Fibroblast of lung (primary cell): ENCODE data around the gene LY6G6F. TPM values are rescaled to one million over a fixed set of nuclear protein-coding genes. Genes with fewer than 3 reads are reported as not detected.

Experiments
- DNase-seq, 2 donors: peaks; one replicate each; pipeline versions ENCODE4 v3.0.0 to v3.0.0-alpha.2; 2010; ENCODE audit warnings: low read depth in 2 of 2
- H2AFZ ChIP-seq: 2 replicates; pipeline ENCODE4 v1.5.1; 2012; ENCODE audit warnings: low read length, control low read depth, inconsistent platforms
- H3K27ac ChIP-seq: 2 replicates; pipeline ENCODE4 v1.5.1; 2011; ENCODE audit warnings: low read length, control low read depth; ENCODE audit not compliant: insufficient read depth
- H3K27me3 ChIP-seq: 2 replicates; pipeline ENCODE4 v1.5.1; 2011; ENCODE audit warnings: mild to moderate bottlenecking, low read length; ENCODE audit not compliant: control insufficient read depth, insufficient read depth
- H3K36me3 ChIP-seq: 2 replicates; pipeline ENCODE4 v1.5.1; 2011; ENCODE audit warnings: low read length; ENCODE audit not compliant: control insufficient read depth, insufficient read depth
- H3K4me1 ChIP-seq: 2 replicates; pipeline ENCODE4 v1.5.1; 2011; ENCODE audit warnings: low read length; ENCODE audit not compliant: control insufficient read depth, insufficient read depth; ENCODE audit errors: extremely low read depth
- H3K4me2 ChIP-seq: 2 replicates; pipeline ENCODE4 v1.5.1; 2011; ENCODE audit warnings: low read length, control low read depth; ENCODE audit not compliant: insufficient read depth; ENCODE audit errors: extremely low read depth
- H3K4me3 ChIP-seq, 4 experiments: fragments of 200-600 bp in 1 of 4; sonication (generic) in 1 of 4; replicated peaks in 1 of 4; 2 replicates each; pipeline ENCODE4 v1.5.1; 2011 to 2016; ENCODE audit warnings: low read length in 4 of 4, low read depth in 3 of 4, mild to moderate bottlenecking in 3 of 4, control low read depth in 2 of 4, inconsistent platforms in 1 of 4, mixed read lengths in 1 of 4; ENCODE audit not compliant: insufficient read depth in 1 of 4; ENCODE audit errors: control extremely low read depth in 1 of 4
- H3K79me2 ChIP-seq: 2 replicates; pipeline ENCODE4 v1.5.1; 2012; ENCODE audit warnings: mild to moderate bottlenecking, low read length, inconsistent platforms; ENCODE audit not compliant: control insufficient read depth, insufficient read depth
- H3K9ac ChIP-seq: 2 replicates; pipeline ENCODE4 v1.5.1; 2011; ENCODE audit warnings: mild to moderate bottlenecking, low read length, control low read depth; ENCODE audit not compliant: insufficient read depth
- H3K9me3 ChIP-seq: 2 replicates; pipeline ENCODE4 v1.5.1; 2012; ENCODE audit warnings: low read depth, low read length; ENCODE audit not compliant: control insufficient read depth, insufficient read depth
- H4K20me1 ChIP-seq: 2 replicates; pipeline ENCODE4 v1.5.1; 2011; ENCODE audit warnings: low read length; ENCODE audit not compliant: control insufficient read depth, insufficient read depth; ENCODE audit errors: extremely low read depth
- CTCF ChIP-seq, 2 donors: IDR thresholded peaks in 1 of 2; conservative IDR thresholded peaks in 1 of 2; 1 replicate in 1 of 2; 2 replicates in 1 of 2; pipeline ENCODE4 v1.5.1; 2011 to 2012; ENCODE audit warnings: low read length in 2 of 2, control low read depth in 1 of 2, inconsistent platforms in 1 of 2, low read depth in 1 of 2, mild to moderate bottlenecking in 1 of 2
- EZH2 ChIP-seq: IDR thresholded peaks from 2 replicates; pipeline ENCODE4 v1.5.1; 2012; ENCODE audit warnings: low read length, control low read depth, mild to moderate bottlenecking; ENCODE audit errors: missing control alignments
- polyA plus RNA-seq, 2 donors: library from polyadenylated mRNA; depleted of rRNA in 1 of 2; stranded (reverse) in 1 of 2; unstranded in 1 of 2; fragments of >200 nt; gene quantifications; 2 replicates each; pipeline ENCODE4 v1.2.1, GENCODE V29; 2011 to 2012; ENCODE audit warnings: missing spikeins in 1 of 2
- total RNA-seq: library from RNA; depleted of rRNA; stranded (reverse); fragments of >200 nt; gene quantifications from 2 replicates; pipeline ENCODE4 v1.2.1, GENCODE V29; 2014

Gene LY6G6F
- total and polyA plus RNA-seq, 2 donors (not counting 1 experiment from before 2014, with no cell fraction given), result not detected

DNA sequence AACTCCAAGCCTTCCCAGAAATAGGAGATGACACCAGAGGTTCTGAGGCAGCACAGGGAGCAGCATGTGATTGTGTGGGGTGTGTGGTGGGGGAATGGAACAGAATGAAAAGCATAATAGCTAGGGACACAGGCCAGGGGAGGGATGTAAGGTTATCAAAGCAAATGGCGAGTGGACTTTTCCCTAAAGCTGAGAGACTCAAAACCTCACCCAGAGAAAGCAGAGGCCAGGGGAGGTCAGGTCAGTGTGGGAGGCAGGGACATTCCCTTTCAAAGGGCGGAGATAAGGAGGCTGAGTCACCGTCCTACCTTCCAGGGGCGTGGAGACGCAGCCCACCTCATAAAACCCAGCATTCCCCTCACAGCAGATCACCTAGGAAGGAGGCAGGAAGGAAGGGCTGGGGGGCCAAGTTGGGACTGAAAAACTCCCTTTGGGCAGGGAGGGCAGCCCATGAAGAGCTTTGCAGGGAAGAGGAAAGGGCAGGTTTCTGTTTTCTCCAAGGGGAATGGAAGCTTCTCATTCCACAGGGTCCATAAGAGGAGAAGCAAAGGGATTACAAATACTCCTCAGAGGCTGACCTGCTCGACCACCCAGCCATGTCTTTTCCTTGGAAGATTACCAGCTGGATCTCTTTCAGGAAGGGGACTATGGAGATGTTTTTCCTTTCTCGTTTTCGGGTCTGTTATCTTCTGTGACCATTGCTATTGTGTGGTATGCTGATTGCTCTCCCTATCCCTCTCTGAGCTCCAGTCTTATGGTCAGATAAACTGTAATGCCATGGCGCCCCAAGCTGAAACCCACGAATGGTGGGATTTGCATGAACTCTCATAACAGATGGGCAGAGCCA, 16.2 kb upstream of the LY6G6F start:
- no peak for TF ChIP-seq CTCF (conservative IDR thresholded peaks at IDR 0.05 in 1 of 2, IDR thresholded peaks at IDR 0.05 in 1 of 2; ENCODE audit: low read depth in 1 of 2, low read length in 2 of 2)
- TF ChIP-seq EZH2, result no peak
- H3K27me3 ChIP-seq, result no peaks in the 10 kb centered on the region
- no peak overlapping the region for H3K4me3 ChIP-seq
- no peak overlapping the region for H3K9ac ChIP-seq
- no peaks in the 10 kb centered on the region for H4K20me1 ChIP-seq
- no peaks in the 10 kb centered on the region for H3K4me1 ChIP-seq
- DNase-seq, result no peak
- H3K79me2 ChIP-seq, result no peaks in the 10 kb centered on the region
- no peak overlapping the region for H3K27ac ChIP-seq
- no peak overlapping the region for H3K4me2 ChIP-seq
- H3K9me3 ChIP-seq, result no peaks in the 10 kb centered on the region
- H3K36me3 ChIP-seq, result peaks cover 36% of the 10 kb centered on the region
- no peak overlapping the region for H2AFZ ChIP-seq

DNA sequence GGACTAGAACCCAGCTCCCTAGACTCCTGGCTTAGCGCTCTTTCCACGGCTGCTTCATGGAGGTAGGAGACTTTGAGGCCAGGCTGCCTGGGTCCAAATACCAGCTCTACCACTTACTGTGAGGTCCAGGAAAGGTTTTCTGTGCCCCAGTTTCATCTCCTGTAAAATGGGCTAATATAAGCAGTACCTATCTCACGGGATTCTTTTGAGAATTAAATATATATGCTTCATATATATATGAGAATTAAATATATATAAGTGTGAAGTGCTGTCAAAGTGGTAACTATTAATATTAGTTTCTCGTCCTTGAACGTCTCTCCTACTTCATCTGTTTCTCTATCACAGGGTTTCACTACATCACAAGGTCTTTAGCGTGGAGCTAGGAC, 15.6 kb upstream of the LY6G6F start:
- no peak overlapping the region for H3K27ac ChIP-seq

More for the DNA sequence above, 15.6 kb upstream of the LY6G6F start:
- DNase-seq, result no peak
- Histone ChIP-seq H3K79me2 (no peaks in the 10 kb centered on the region), H3K4me2 (no peak overlapping the region), H3K4me3 (no peak overlapping the region), H4K20me1 (no peaks in the 10 kb centered on the region), H3K27me3 (no peaks in the 10 kb centered on the region), H2AFZ (no peak overlapping the region), H3K9ac (no peak overlapping the region), H3K4me1 (no peaks in the 10 kb centered on the region), H3K9me3 (no peaks in the 10 kb centered on the region), H3K36me3 (peaks cover 34% of the 10 kb centered on the region)
- TF ChIP-seq EZH2 (no peak), CTCF (conservative IDR thresholded peaks at IDR 0.05 in 1 of 2, IDR thresholded peaks at IDR 0.05 in 1 of 2; ENCODE audit: low read depth in 1 of 2, low read length in 2 of 2) (no peak)
